Upper lobe of left lung (tissue), 4 donors: ENCODE data around the gene PPP1R18.

Experiments
- EP300 ChIP-seq, 4 donors: sonication (generic); formaldehyde crosslinking; IDR thresholded peaks; one replicate each; pipeline ENCODE4 v1.5.1; 2017; ENCODE audit warnings: antibody characterized with exemption in 4 of 4, control low read depth in 2 of 4
- TF ChIP-seq, protein P1 (sequence below), 6 experiments: fragments of 450-650 bp in 4 of 6; fragments of 200-600 bp in 2 of 6; sonication (generic) in 2 of 6; IDR thresholded peaks; one replicate each; pipeline ENCODE4 v1.5.1; 2016 to 2019; ENCODE audit warnings: antibody characterized with exemption in 6 of 6

DNA sequence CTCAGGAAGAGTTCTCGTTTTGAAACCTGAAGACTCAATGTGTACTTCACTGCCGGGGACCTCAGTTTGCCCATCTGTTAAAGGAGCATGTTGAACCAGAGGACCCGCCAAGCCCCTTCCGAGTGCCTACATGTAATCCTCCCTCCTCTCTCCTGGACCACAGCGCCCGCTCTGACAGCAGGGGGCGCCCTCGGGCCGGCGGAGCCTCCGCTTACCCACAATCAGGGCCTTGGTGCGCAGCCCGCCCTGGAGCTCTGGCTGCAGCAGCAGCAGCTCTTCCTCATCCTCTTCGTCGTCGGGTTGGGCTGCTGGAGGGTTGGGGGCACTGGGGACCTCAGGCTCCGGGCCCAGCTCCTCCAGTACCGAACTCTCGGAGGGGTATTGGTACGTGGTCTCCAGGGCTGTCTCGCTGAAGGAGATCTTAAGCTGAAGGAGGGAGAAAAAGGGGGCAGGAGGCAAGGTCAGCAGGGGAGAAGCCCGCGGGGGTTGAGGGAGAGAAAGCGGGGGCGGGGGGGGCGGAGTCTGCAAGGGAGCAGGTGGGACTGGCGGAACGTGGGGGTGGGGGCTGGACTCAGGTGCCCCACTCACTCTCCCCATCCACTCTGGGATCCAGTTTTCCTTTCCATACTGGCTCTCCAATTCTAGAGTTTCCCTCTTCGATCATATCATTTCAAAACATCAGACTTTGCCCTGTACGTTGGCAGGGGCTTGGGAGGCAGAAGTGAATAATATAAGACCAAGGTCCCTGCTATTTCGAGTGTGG, 7.3 kb downstream of the PPP1R18 start:
- TF ChIP-seq, protein P1, sequence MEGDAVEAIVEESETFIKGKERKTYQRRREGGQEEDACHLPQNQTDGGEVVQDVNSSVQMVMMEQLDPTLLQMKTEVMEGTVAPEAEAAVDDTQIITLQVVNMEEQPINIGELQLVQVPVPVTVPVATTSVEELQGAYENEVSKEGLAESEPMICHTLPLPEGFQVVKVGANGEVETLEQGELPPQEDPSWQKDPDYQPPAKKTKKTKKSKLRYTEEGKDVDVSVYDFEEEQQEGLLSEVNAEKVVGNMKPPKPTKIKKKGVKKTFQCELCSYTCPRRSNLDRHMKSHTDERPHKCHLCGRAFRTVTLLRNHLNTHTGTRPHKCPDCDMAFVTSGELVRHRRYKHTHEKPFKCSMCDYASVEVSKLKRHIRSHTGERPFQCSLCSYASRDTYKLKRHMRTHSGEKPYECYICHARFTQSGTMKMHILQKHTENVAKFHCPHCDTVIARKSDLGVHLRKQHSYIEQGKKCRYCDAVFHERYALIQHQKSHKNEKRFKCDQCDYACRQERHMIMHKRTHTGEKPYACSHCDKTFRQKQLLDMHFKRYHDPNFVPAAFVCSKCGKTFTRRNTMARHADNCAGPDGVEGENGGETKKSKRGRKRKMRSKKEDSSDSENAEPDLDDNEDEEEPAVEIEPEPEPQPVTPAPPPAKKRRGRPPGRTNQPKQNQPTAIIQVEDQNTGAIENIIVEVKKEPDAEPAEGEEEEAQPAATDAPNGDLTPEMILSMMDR (IDR thresholded peaks at IDR 0.05) = peak; percentile 91 to 97 (median 94)
- no peak for TF ChIP-seq EP300 (IDR thresholded peaks at IDR 0.05)
